GM21786 (cell line): ENCODE results near the gene FAM107B.
"Not testable (repeated sequence)": the region's sequence is repeated elsewhere in the genome, so short reads cannot be mapped to it uniquely, and the experiment has no call there.

Experiments used
- ATAC-seq: cut with Tn5 transposase; IDR thresholded peaks from one replicate; pipeline ENCODE4 v1.9.1; 2021; ENCODE audit not compliant: unreplicated experiment

The FAM107B gene

GRCh38 chr10:14774797-14775196 is at the start of gene FAM107B:
FAM107B (minus strand) TSS chr10:14774897; CDS start chr10:14774663, 234 bp downstream.
- ATAC-seq, result no peak

GRCh38 chr10:14823966-14824365 is 49.3 kb upstream of the FAM107B start:
- ATAC-seq, result no peak

GRCh38 chr10:14822879-14823755 is 48.4 kb upstream of the FAM107B start:
- no peak for ATAC-seq

GRCh38 chr10:14821635-14822375 is 47.1 kb upstream of the FAM107B start:
- ATAC-seq, result no peak

GRCh38 chr10:14820775-14821154 is 46.1 kb upstream of the FAM107B start:
- ATAC-seq, result no peak

- ATAC-seq, result no peak
Observed at GRCh38 chr10:14820010-14820774, 45.5 kb upstream of the FAM107B start.

- not testable (repeated sequence) for ATAC-seq
Observed at GRCh38 chr10:14816717-14817116, 42.0 kb upstream of the FAM107B start.

GRCh38 chr10:14815681-14816080 is 41.0 kb upstream of the FAM107B start:
- no peak for ATAC-seq

- no peak for ATAC-seq
Observed at GRCh38 chr10:14812271-14812670, 37.6 kb upstream of the FAM107B start.

- no peak for ATAC-seq
Observed at GRCh38 chr10:14810969-14811953, 36.6 kb upstream of the FAM107B start.

- ATAC-seq, result no peak
Observed at GRCh38 chr10:14806318-14806717, 31.6 kb upstream of the FAM107B start.

- ATAC-seq, result no peak
Observed at GRCh38 chr10:14803827-14804226, 29.1 kb upstream of the FAM107B start.

- ATAC-seq, result no peak
Observed at GRCh38 chr10:14801723-14802122, 27.0 kb upstream of the FAM107B start.

GRCh38 chr10:14800397-14800796 is 25.7 kb upstream of the FAM107B start:
- no peak for ATAC-seq

- ATAC-seq, result no peak
Observed at GRCh38 chr10:14798636-14799035, 23.9 kb upstream of the FAM107B start.

GRCh38 chr10:14787938-14788337 is 13.2 kb upstream of the FAM107B start:
- ATAC-seq, result no peak

GRCh38 chr10:14784459-14785055 is 9.9 kb upstream of the FAM107B start:
- ATAC-seq, result no peak

GRCh38 chr10:14782691-14783363 is 8.1 kb upstream of the FAM107B start:
- no peak for ATAC-seq

GRCh38 chr10:14781763-14782162 is 7.1 kb upstream of the FAM107B start:
- ATAC-seq, result no peak
